ENCODE results near the gene STARD3. TPM values are rescaled to one million over a fixed set of nuclear protein-coding genes. Genes with fewer than 3 reads are reported as not detected.

The STARD3 gene
- total RNA-seq, 6 donors from 2014 or later = 27.5 to 315 (median 84.1) TPM

- peaks cover 3 to 88% (median 64%) of the 10 kb centered on the region in 4 donors for H3K27me3 ChIP-seq
- 8 to 10% methylated on average over 24 to 31 of the region's 31 CpGs for WGBS, 2 donors
- TF ChIP-seq EP300 (IDR thresholded peaks at IDR 0.05) (no peak), CTCF (IDR thresholded peaks at IDR 0.05) (no peak), POLR2AphosphoS5 (IDR thresholded peaks at IDR 0.05) (no peak), POLR2A (IDR thresholded peaks at IDR 0.05) (no peak)
- peak overlapping the region in 1 of 4 donors; percentile 9 for H3K4me3 ChIP-seq
- no peak for DNase-seq
- H3K4me1 ChIP-seq = peaks cover 25 to 41% (median 32%) of the 10 kb centered on the region in 4 donors
- no peak overlapping the region for H3K27ac ChIP-seq
- H3K36me3 ChIP-seq = no peaks in the 10 kb centered on the region
- no peaks in the 10 kb centered on the region for H3K9me3 ChIP-seq
- no peak for ATAC-seq (ENCODE audit: low FRiP score in 2 of 2)
These were observed 31.9 kb upstream of the STARD3 start for GRCh38 chr17:39604911-39605491.

GRCh38 chr17:39605492-39606433, 31.2 kb upstream of the STARD3 start:
- H3K27me3 ChIP-seq = peaks cover 3 to 80% (median 59%) of the 10 kb centered on the region in 4 donors
- peak in 1 of 2 donors; percentile 83 for DNase-seq
- H3K36me3 ChIP-seq = no peaks in the 10 kb centered on the region
- peaks cover 25 to 40% (median 32%) of the 10 kb centered on the region in 4 donors for H3K4me1 ChIP-seq
- WGBS, 2 donors = 3 to 4% methylated on average over 23 to 88 of the region's 102 CpGs
- ATAC-seq (ENCODE audit: low FRiP score in 2 of 2) = peak in 1 of 2 donors; percentile 25
- no peak for TF ChIP-seq POLR2A (IDR thresholded peaks at IDR 0.05)
- no peak for TF ChIP-seq POLR2AphosphoS5 (IDR thresholded peaks at IDR 0.05)
- no peak for TF ChIP-seq EP300 (IDR thresholded peaks at IDR 0.05)
- TF ChIP-seq CTCF (IDR thresholded peaks at IDR 0.05) = no peak
- no peak overlapping the region for H3K27ac ChIP-seq
- no peaks in the 10 kb centered on the region for H3K9me3 ChIP-seq
- H3K4me3 ChIP-seq = peak overlapping the region in 3 of 4 donors; percentile 0 to 15 (median 11)

GRCh38 chr17:39606434-39607056, 30.4 kb upstream of the STARD3 start:
- 0 to 4% methylated on average over 3 to 49 of the region's 66 CpGs for WGBS, 2 donors
- H3K9me3 ChIP-seq = no peaks in the 10 kb centered on the region
- TF ChIP-seq CTCF (IDR thresholded peaks at IDR 0.05) (no peak), POLR2A (IDR thresholded peaks at IDR 0.05) (no peak), EP300 (IDR thresholded peaks at IDR 0.05) (no peak), POLR2AphosphoS5 (IDR thresholded peaks at IDR 0.05) (no peak)
- DNase-seq (peak in 1 of 2 donors; percentile 83), ATAC-seq (ENCODE audit: low FRiP score in 2 of 2) (peak in 1 of 2 donors; percentile 27)
- H3K27ac ChIP-seq = no peak overlapping the region
- peaks cover 25 to 40% (median 32%) of the 10 kb centered on the region in 4 donors for H3K4me1 ChIP-seq
- H3K27me3 ChIP-seq = peaks cover 3 to 73% (median 52%) of the 10 kb centered on the region in 4 donors
- H3K36me3 ChIP-seq = no peaks in the 10 kb centered on the region
- peak overlapping the region in 3 of 4 donors; percentile 0 to 15 (median 11) for H3K4me3 ChIP-seq

GRCh38 chr17:39607057-39607850, 29.7 kb upstream of the STARD3 start:
- Histone ChIP-seq H3K9me3 (no peaks in the 10 kb centered on the region), H3K27me3 (peaks cover 3 to 66% (median 51%) of the 10 kb centered on the region in 4 donors), H3K4me3 (peak overlapping the region in 2 of 4 donors; percentile 0 to 15), H3K4me1 (peaks cover 25 to 40% (median 32%) of the 10 kb centered on the region in 4 donors), H3K27ac (no peak overlapping the region), H3K36me3 (no peaks in the 10 kb centered on the region)
- DNase-seq (peak in 1 of 2 donors; percentile 82), ATAC-seq (ENCODE audit: low FRiP score in 2 of 2) (no peak)
- TF ChIP-seq CTCF (IDR thresholded peaks at IDR 0.05) (no peak), POLR2AphosphoS5 (IDR thresholded peaks at IDR 0.05) (no peak), POLR2A (IDR thresholded peaks at IDR 0.05) (no peak), EP300 (IDR thresholded peaks at IDR 0.05) (no peak)
- 5% methylated on average over 19 to 30 of the region's 40 CpGs for WGBS, 2 donors

Measured in upper lobe of left lung (tissue), 6 donors.